DMS114 treated with DMSO at 0.1 percent for 48 hours (cell line): ENCODE measurements around the gene SLC35D3.
"Not testable (repeated sequence)": the region's sequence is repeated elsewhere in the genome, so short reads cannot be mapped to it uniquely, and the experiment has no call there.

Source experiments
- DNase-seq: peaks from one replicate; lab custom pipeline; 2025; ENCODE audit not compliant: unreplicated experiment; lab: John Stamatoyannopoulos, UW

SLC35D3 gene

GRCh38 chr6:136921936-136922684 is at the start of gene SLC35D3:
TSS of gene SLC35D3 (plus strand) at chr6:136922301. CDS start at chr6:136922429, 128 bp downstream.
- no peak for DNase-seq

DNA sequence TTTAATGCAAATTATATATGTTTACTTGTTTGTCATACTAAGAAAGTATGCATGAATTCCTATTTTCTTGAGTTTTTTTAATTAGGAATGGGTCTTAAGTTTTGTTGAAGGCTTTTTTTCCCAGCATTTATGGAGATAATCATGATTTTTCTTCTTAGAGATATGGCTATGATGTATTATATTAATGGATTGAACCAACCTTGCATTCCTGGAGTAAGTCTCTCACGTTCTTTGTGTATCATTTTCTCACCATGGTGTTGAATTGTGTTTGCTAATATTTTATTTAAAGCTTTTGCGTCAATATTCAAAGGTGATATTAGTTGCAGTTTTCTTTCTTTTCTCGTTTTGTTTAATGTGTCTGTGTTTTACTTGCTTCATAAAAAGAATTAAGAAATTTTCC is 48.4 kb upstream of the SLC35D3 start:
- DNase-seq, result no peak

DNA sequence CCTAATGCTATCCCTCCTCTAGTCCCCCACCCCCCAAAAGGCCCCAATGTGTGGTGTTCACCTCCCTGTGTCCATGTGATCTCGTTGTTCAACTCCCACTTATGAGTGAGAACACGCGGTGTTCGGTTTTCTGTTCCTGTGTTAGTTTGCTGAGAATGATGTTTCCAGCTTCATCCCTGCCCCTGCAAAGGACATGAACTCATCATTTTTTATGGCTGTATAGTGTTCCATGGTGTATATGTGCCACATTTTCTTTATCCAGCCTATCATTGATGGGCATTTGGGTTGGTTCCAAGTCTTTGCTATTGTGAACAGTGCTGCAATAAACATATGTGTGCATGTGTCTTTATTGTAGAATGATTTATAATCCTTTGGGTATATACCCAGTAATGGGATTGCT is 45.6 kb upstream of the SLC35D3 start:
- DNase-seq, result not testable (repeated sequence)

- no peak for DNase-seq
Measured at GRCh38 chr6:136880748-136881460, 41.2 kb upstream of the SLC35D3 start.

DNA sequence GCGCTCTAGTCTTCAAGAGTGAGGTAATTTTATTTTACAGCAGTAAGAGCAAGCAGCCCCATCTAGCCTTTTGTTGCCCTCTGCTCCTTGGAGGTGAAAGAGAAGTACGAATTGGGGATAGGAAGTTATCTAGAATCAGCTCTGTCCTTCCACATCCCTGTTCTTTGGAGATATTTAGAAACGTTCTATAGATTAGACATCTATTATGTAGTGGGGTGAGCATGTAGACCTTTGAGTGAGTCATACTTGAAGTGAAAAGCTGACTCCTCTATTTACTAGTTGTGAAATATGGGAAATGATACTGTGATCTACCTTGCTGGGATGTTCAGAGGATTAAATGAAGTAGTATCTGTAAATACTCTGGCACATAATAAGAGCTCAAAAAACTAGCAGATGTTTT is 36.0 kb upstream of the SLC35D3 start:
- DNase-seq, result no peak

DNA sequence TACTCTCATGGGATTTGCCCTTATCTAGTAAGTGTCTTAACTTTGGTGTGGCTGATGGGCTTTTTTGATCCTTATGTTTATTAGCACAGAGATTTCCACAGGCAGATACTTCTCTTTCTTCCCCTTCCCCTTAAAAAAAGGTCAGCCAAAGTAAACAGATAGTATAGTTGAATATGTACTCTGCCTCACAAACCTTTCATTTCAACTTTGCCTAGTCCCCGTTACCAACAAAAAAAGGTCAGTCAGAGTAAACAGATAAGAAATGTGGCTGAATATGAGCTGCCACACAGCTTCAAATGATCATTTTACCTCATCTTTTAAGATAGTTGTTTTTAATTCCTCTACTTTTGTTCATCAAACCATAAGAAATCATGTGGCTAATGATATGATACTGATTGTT is 34.1 kb upstream of the SLC35D3 start:
- no peak for DNase-seq

- no peak for DNase-seq
Measured at GRCh38 chr6:136889271-136890193, 32.6 kb upstream of the SLC35D3 start.

GRCh38 chr6:136890194-136890839 is 31.8 kb upstream of the SLC35D3 start:
- DNase-seq, result no peak

- no peak for DNase-seq
Measured at GRCh38 chr6:136890986-136891385, 31.1 kb upstream of the SLC35D3 start.

- no peak for DNase-seq
Measured at GRCh38 chr6:136893187-136893586, 28.9 kb upstream of the SLC35D3 start.

DNA sequence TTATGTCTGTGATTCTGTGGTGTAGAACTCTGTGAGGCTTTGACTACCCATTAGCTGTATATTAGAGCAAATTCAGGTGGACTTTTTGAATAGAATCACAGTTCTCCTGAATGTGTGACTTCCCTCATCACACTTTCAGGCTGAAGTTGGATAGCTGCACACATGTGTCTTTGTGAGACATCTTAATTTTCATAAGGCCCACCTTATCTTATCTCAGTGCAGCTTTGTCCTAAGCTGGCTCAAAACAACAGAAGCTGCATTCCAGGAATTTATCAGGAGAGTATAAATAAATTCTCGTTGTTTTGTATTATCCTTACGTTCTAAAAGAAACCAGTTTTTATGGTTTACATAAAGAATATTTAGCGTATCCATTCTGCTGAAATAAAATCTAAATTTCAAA is 26.2 kb upstream of the SLC35D3 start:
- no peak for DNase-seq

GRCh38 chr6:136897071-136897470 is 25.0 kb upstream of the SLC35D3 start:
- DNase-seq, result no peak

DNA sequence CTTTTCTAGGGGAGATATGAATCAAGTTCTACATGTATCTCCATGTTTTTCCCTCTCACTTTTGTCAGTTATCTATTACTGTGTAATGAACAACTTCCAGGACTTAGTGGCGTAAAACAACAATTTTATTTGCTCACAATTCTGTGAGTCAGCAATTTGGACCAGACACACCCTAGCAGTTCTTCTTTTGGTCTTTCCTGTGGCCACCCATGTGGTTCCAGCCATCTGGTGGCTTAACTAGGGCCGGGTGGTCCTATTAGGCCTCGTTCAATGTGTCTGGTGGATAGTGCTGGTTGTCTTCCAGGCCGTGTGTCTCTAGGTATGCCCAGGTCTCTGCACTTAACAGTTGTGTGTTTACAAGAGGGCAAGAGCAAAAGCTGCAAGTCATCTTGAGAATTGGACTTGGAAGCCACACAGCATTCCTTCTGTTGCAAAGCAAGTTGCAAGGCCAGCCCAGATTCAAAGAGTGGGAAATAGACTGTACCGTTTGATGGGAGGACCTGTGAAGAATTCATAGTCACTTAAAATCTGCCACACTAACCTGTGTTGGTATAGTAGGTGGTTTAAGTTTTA is 20.8 kb upstream of the SLC35D3 start:
- DNase-seq, result no peak

- DNase-seq, result not testable (repeated sequence)
Measured at GRCh38 chr6:136904477-136904876, 17.6 kb upstream of the SLC35D3 start.

DNA sequence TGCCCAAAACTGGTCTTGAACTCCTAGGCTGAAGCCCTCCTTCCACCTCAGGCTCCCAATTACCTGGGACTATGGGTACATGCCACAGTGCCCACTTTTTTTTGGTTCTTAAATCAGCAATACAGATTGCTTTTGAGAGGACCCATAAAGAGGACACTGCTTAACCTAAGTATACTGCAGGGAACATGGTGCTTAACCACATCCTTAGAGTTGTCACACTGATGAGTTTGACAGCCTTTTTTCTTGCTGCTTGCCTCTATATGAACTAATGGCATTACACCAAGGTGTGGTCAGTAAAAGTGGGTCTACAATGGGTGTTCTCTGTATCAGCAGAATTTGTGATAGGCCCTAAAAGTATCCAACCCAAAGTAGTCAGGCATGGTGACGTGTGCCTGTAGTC is 7.2 kb upstream of the SLC35D3 start:
- DNase-seq, result no peak

DNA sequence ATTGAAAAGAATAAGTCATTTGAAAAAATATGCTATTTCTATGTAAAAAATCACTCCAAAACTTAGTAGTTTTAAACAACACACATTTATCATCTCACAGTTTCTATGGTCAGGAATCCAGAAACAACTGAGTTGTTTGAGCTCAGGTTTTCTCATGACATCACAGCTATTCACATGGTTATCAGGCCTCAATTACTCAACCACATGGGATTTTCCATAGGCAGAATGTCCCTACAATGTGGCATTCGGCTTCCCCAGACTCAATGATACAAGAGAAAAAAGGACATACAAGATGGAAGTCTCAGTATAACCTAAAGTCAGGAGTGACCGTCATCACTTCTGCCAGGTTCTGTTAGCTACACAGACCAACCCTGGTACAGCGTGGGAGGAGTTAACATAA is 3.4 kb upstream of the SLC35D3 start:
- DNase-seq, result no peak

DNA sequence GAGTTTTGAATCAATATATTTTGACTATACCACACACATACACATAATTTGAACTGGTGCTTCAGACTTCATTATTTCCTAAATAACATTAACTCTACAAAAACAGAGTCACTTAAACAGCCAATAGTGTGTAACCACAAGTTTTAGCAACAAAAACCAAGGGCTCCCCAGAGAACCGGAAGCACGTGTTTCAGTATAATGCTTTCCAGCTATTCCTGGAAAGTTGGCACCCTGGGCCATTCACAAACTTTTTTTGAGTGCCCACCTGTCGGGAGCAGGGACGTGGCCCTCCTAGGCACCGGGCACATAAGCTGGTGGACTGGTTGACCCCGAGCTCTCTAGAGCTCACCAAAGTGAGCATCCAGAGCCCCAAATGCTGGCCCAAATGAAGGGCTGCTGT is 1.9 kb upstream of the SLC35D3 start:
- DNase-seq, result no peak

DNA sequence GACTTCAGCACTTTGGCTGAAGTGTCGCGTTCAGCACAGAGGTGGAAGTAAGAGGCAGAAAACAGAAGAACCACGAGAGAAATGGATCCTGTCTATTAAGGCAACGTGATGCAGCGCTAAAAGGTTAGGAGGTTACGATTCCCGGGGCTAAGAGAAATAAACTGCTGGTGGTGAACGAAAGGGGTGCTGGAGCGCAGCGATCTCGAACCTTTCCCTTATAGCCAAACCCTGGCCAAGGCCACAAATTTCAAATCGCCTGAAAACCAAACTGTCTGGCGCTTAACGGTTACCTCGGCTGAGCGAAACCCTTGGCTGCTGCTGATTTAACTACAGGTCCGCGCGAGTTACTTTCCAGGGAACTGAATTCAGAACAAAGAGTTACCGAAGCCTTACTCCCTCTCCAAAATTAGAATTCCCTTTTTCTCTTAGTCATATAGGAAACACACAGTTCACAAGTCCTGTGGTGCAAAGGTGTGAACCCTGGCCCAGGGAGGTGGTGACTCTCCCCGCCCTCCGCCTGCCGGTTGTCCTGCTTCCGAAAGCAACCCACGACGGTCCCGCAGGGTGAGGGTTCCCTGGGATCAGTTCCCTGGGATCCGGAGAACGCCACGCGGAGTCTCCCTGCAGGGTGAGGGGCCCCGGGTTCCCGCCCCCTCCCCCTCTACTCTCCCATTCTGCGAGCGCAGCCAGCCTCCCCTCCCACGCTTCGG is 1.3 kb upstream of the SLC35D3 start:
- peak; percentile 2 for DNase-seq

DNA sequence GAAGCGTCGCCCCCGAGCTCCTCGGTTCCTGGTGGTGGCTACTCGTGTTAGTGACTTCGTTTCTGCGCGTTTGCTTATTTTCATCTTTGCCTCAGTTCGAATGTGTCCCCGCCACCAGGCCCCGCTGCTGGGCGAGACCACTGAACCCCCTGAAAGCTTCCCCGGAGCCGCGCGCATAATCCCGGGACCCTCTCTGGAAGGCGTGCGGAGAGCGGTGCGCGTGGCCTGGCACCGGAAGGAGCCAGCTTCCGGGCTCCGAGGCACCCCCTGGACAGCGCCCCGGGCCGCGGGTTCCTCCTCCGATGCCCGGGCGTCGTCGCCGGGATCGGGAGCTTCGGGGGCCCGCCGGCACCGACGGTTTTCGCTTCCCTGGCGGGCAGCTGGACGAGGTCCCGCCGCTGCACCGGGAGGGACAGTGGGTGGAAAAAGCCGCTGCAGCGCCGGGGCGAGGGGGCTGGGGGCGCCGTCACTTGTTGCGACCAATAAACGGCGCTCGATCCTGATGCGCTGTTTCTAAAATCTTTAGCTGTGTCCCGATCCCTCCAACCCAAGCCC is 643 bp upstream of the SLC35D3 start:
- no peak for DNase-seq

- DNase-seq, result no peak
Measured at GRCh38 chr6:136922685-136923006, 545 bp downstream of the SLC35D3 start.
